HepG2 (cell line): ENCODE results near the gene SMAD7. TPM values are rescaled to one million over a fixed set of nuclear protein-coding genes. Genes with fewer than 3 reads are reported as not detected.
A peak's percentile ranks its signal among the peaks of the same experiment; 100 is the strongest.

Experiments
- ARNT ChIP-seq: fragments of 450-650 bp; IDR thresholded peaks from 2 replicates; pipeline ENCODE4 v1.6.1; 2017
- ATM ChIP-seq: fragments of 450-650 bp; IDR thresholded peaks from 2 replicates; pipeline ENCODE4 v1.7.1; 2017; ENCODE audit warnings: mild to moderate bottlenecking, borderline replicate concordance
- CENPT ChIP-seq: sonication (generic); formaldehyde crosslinking; IDR thresholded peaks from 2 replicates; pipeline ENCODE4 v1.8.0; 2022; ENCODE audit warnings: low read depth, mild to moderate bottlenecking, moderate library complexity, missing genetic modification reagents
- CENPX ChIP-seq: sonication (generic); formaldehyde crosslinking; IDR thresholded peaks from 2 replicates; pipeline ENCODE4 v1.9.0; 2021; ENCODE audit warnings: mild to moderate bottlenecking, missing genetic modification reagents, moderate library complexity
- DMAP1 ChIP-seq: IDR thresholded peaks from 2 replicates; pipeline ENCODE4 v1.6.1; 2016
- FOXA3 ChIP-seq: IDR thresholded peaks from 2 replicates; pipeline ENCODE4 v1.6.1; 2016; ENCODE audit warnings: missing genetic modification reagents, missing compliant biosample characterization
- FOXO1 ChIP-seq: sonication (generic); formaldehyde crosslinking; IDR thresholded peaks from 2 replicates; pipeline ENCODE4 v1.4.0; 2020; ENCODE audit warnings: missing genetic modification reagents
- HOXD1 ChIP-seq: sonication (generic); formaldehyde crosslinking; IDR thresholded peaks from 2 replicates; pipeline ENCODE4 v1.5.0; 2020; ENCODE audit warnings: missing genetic modification reagents
- IRF9 ChIP-seq: sonication (generic); formaldehyde crosslinking; IDR thresholded peaks from 2 replicates; pipeline ENCODE4 v1.8.0; 2022; ENCODE audit warnings: missing genetic modification reagents, mild to moderate bottlenecking, borderline replicate concordance
- KAT8 ChIP-seq: IDR thresholded peaks from 2 replicates; pipeline ENCODE4 v1.6.1; 2016; ENCODE audit warnings: missing genetic modification reagents, missing compliant biosample characterization
- MTF2 ChIP-seq: sonication (generic); formaldehyde crosslinking; IDR thresholded peaks from 2 replicates; pipeline ENCODE4 v1.5.0; 2020; ENCODE audit warnings: missing genetic modification reagents, borderline replicate concordance
- NCOR1 ChIP-seq: fragments of 200-600 bp; sonication (generic); IDR thresholded peaks from 2 replicates; pipeline ENCODE4 v1.7.0; 2017; ENCODE audit warnings: antibody characterized with exemption, low read length, borderline replicate concordance
- NFKB2 ChIP-seq: sonication (generic); formaldehyde crosslinking; IDR thresholded peaks from 2 replicates; pipeline ENCODE4 v1.4.0; 2020; ENCODE audit warnings: missing genetic modification reagents, borderline replicate concordance
- PAX8 ChIP-seq: sonication (generic); formaldehyde crosslinking; IDR thresholded peaks from 2 replicates; pipeline ENCODE4 v1.8.0; 2022; ENCODE audit warnings: mild to moderate bottlenecking, missing genetic modification reagents, borderline replicate concordance
- TCF7 ChIP-seq: sonication (generic); IDR thresholded peaks from 2 replicates; pipeline ENCODE4 v1.6.1; 2016; ENCODE audit warnings: antibody characterized with exemption, low read depth
- TEF ChIP-seq: sonication (generic); formaldehyde crosslinking; IDR thresholded peaks from 2 replicates; pipeline ENCODE4 v1.5.0; 2020; ENCODE audit warnings: missing genetic modification reagents
- THAP11 ChIP-seq: IDR thresholded peaks from 2 replicates; pipeline ENCODE4 v1.6.1; 2016; ENCODE audit warnings: missing biosample characterization, missing genetic modification reagents
- ZBTB33 ChIP-seq: sonication (generic); formaldehyde crosslinking; IDR thresholded peaks from 2 replicates; pipeline ENCODE4 v1.4.0; 2020; ENCODE audit warnings: missing genetic modification reagents
- ZBTB8A ChIP-seq: sonication (generic); formaldehyde crosslinking; IDR thresholded peaks from 2 replicates; pipeline ENCODE4 v1.4.0; 2020; ENCODE audit warnings: mild to moderate bottlenecking, low read depth, missing genetic modification reagents, borderline replicate concordance
- ZFYVE20 ChIP-seq: sonication (generic); formaldehyde crosslinking; IDR thresholded peaks from 2 replicates; pipeline ENCODE4 v1.8.0; 2023; ENCODE audit warnings: low read depth, mild to moderate bottlenecking, moderate library complexity, missing genetic modification reagents, borderline replicate concordance
- ZNF382 ChIP-seq: sonication (generic); formaldehyde crosslinking; IDR thresholded peaks from 2 replicates; pipeline ENCODE4 v1.5.0; 2020; ENCODE audit warnings: missing genetic modification reagents, mild to moderate bottlenecking, borderline replicate concordance
- ZNF567 ChIP-seq: sonication (generic); formaldehyde crosslinking; IDR thresholded peaks from 2 replicates; pipeline ENCODE4 v1.8.1; 2023; ENCODE audit warnings: mild to moderate bottlenecking, missing genetic modification reagents, borderline replicate concordance
- ZNF577 ChIP-seq: sonication (generic); formaldehyde crosslinking; IDR thresholded peaks from 2 replicates; pipeline ENCODE4 v1.4.0; 2020; ENCODE audit warnings: mild to moderate bottlenecking, low read depth, missing genetic modification reagents, borderline replicate concordance
- ZNF724P ChIP-seq: sonication (generic); formaldehyde crosslinking; IDR thresholded peaks from 2 replicates; pipeline ENCODE4 v1.8.0; 2022; ENCODE audit warnings: missing genetic modification reagents, borderline replicate concordance
- ZNF800 ChIP-seq: sonication (generic); formaldehyde crosslinking; IDR thresholded peaks from 2 replicates; pipeline ENCODE4 v1.4.0; 2020; ENCODE audit warnings: missing genetic modification reagents
- polyA plus RNA-seq, 8 experiments: library from polyadenylated mRNA; depleted of rRNA in 3 of 8; stranded (reverse) in 7 of 8; unstranded in 1 of 8; fragments of >200 nt; fragmentation: Illumina TruSeq in 4 of 8; extraction: Trizol in 4 of 8; gene quantifications; 2 replicates each; pipeline versions ENCODE4 v1.2.1 to v1.2.3, GENCODE V29; 2011 to 2016; ENCODE audit warnings: low read depth in 4 of 8, missing spikeins in 1 of 8, mixed read lengths in 1 of 8; ENCODE audit not compliant: insufficient read depth in 1 of 8
- total RNA-seq, 5 experiments: library from RNA; depleted of rRNA; stranded (reverse); fragments of >200 nt; fragmentation: Illumina TruSeq; extraction: Trizol; gene quantifications; 2 replicates each; pipeline ENCODE4 v1.2.3, GENCODE V29; 2016; ENCODE audit warnings: low read depth in 1 of 5

SMAD7 gene
- total and polyA plus RNA-seq, 2 of the 13 experiments (the other 11 are each of a cell fraction or from before 2014, with no cell fraction given), result 17.4 to 24.7 TPM

- TF ChIP-seq ZBTB8A (no peak), ARNT (no peak), PAX8 (CRISPR knock-in tag) (no peak), MTF2 (CRISPR knock-in tag) (no peak), KAT8 (CRISPR knock-in tag) (peak; percentile 39), CENPT (CRISPR knock-in tag) (no peak), ZNF567 (CRISPR knock-in tag) (no peak), THAP11 (CRISPR knock-in tag) (no peak), FOXO1 (CRISPR knock-in tag) (no peak), HOXD1 (CRISPR knock-in tag) (no peak), ZNF800 (CRISPR knock-in tag) (0 out of 2 replicates have a peak, but pooled peaks have one; percentile 82), ZFYVE20 (no peak), DMAP1 (peak; percentile 63; the same call in 1 of the 2 replicates), ZNF382 (CRISPR knock-in tag) (no peak), FOXA3 (CRISPR knock-in tag) (peak; percentile 29; the same call in 1 of the 2 replicates), IRF9 (CRISPR knock-in tag) (no peak; the same call in 1 of the 2 replicates), ZNF724P (CRISPR knock-in tag) (no peak), CENPX (CRISPR knock-in tag) (no peak), TEF (CRISPR knock-in tag) (no peak), ZBTB33 (no peak), NFKB2 (peak; percentile 21; the same call in 1 of the 2 replicates), TCF7 (peak; percentile 92), ZNF577 (no peak), ATM (no peak), NCOR1 (peak; percentile 82; the same call in 1 of the 2 replicates)
These were observed 2.4 kb downstream of the SMAD7 start (continued) for GRCh38 chr18:48948112-48949049.
